Type B pancreatic cell (in vitro differentiated cells): ENCODE results near the gene ANO9. TPM values are rescaled to one million over a fixed set of nuclear protein-coding genes. Genes with fewer than 3 reads are reported as not detected.
"Not testable (repeated sequence)": the region's sequence is repeated elsewhere in the genome, so short reads cannot be mapped to it uniquely, and the experiment has no call there.

Source experiments
- DNase-seq: peaks from one replicate; pipeline ENCODE4 v3.0.0; 2021; ENCODE audit warnings: mixed read lengths; ENCODE audit not compliant: unreplicated experiment; ENCODE audit errors: extremely low spot score
- H3K27ac Mint-ChIP-seq: 2 replicates; pipeline ENCODE4 v1.8.0; 2021; ENCODE audit warnings: mild to moderate bottlenecking, mixed read lengths
- H3K27me3 Mint-ChIP-seq: 2 replicates; pipeline ENCODE4 v1.8.0; 2021; ENCODE audit warnings: mixed read lengths
- H3K36me3 Mint-ChIP-seq: 2 replicates; pipeline ENCODE4 v1.8.0; 2021; ENCODE audit warnings: mixed read lengths
- H3K4me1 Mint-ChIP-seq: one replicate; pipeline ENCODE4 v1.8.0; 2021; ENCODE audit warnings: mixed read lengths; ENCODE audit not compliant: unreplicated experiment
- H3K4me3 Mint-ChIP-seq: 2 replicates; pipeline ENCODE4 v1.8.0; 2021; ENCODE audit warnings: mild to moderate bottlenecking, mixed read lengths
- H3K9me3 Mint-ChIP-seq: 2 replicates; pipeline ENCODE4 v1.8.0; 2021; ENCODE audit warnings: mixed read lengths
- CTCF ChIP-seq: fragments of 200-600 bp; sonication (generic); conservative IDR thresholded peaks from 2 replicates; pipeline ENCODE4 v1.5.0; 2021; ENCODE audit warnings: antibody characterized with exemption, mild to moderate bottlenecking
- total RNA-seq: library from RNA; stranded (reverse); gene quantifications from 2 replicates; pipeline ENCODE4 v1.2.1, GENCODE V29; 2021; ENCODE audit warnings: low replicate concordance

ANO9 gene
- total RNA-seq, 1 donor from 2014 or later = 25.3 TPM

GRCh38 chr11:469684-470560 is 28.1 kb upstream of the ANO9 start:
- H3K36me3 Mint-ChIP-seq = peaks cover 7% of the 10 kb centered on the region
- peak; percentile 19 for TF ChIP-seq CTCF
- peaks cover 22% of the 10 kb centered on the region for H3K4me1 Mint-ChIP-seq
- DNase-seq = no peak
- H3K9me3 Mint-ChIP-seq = peaks cover 3% of the 10 kb centered on the region
- H3K27me3 Mint-ChIP-seq = no peaks in the 10 kb centered on the region
- H3K4me3 Mint-ChIP-seq = peak overlapping the region; percentile 53
- peak overlapping the region; percentile 77 for H3K27ac Mint-ChIP-seq

GRCh38 chr11:469026-469683 is 27.3 kb upstream of the ANO9 start:
- H3K27me3 Mint-ChIP-seq, H3K9me3 Mint-ChIP-seq, DNase-seq, H3K36me3 Mint-ChIP-seq: not testable (repeated sequence)
- Mint-ChIP-seq H3K4me3 (peak overlapping the region; percentile 53), H3K27ac (peak overlapping the region; percentile 77), H3K4me1 (peaks cover 22% of the 10 kb centered on the region)

GRCh38 chr11:468493-468892 is 26.7 kb upstream of the ANO9 start:
- no peak overlapping the region for H3K4me3 Mint-ChIP-seq
- DNase-seq = no peak
- peaks cover 22% of the 10 kb centered on the region for H3K4me1 Mint-ChIP-seq
- H3K9me3 Mint-ChIP-seq = peaks cover 3% of the 10 kb centered on the region
- H3K36me3 Mint-ChIP-seq = peaks cover 7% of the 10 kb centered on the region
- peak overlapping the region; percentile 10 for H3K27ac Mint-ChIP-seq
- no peak for TF ChIP-seq CTCF
- H3K27me3 Mint-ChIP-seq = no peaks in the 10 kb centered on the region

GRCh38 chr11:468036-468435 is 26.2 kb upstream of the ANO9 start:
- Mint-ChIP-seq H3K4me1 (peaks cover 22% of the 10 kb centered on the region), H3K27ac (peak overlapping the region; percentile 10), H3K9me3 (peaks cover 3% of the 10 kb centered on the region), H3K4me3 (no peak overlapping the region), H3K36me3 (peaks cover 7% of the 10 kb centered on the region), H3K27me3 (no peaks in the 10 kb centered on the region)
- DNase-seq = no peak
- TF ChIP-seq CTCF = no peak

GRCh38 chr11:465896-466530 is 24.2 kb upstream of the ANO9 start:
- no peaks in the 10 kb centered on the region for H3K27me3 Mint-ChIP-seq
- peaks cover 7% of the 10 kb centered on the region for H3K36me3 Mint-ChIP-seq
- peak overlapping the region; percentile 97 for H3K27ac Mint-ChIP-seq
- peak overlapping the region; percentile 72 for H3K4me3 Mint-ChIP-seq
- DNase-seq = no peak
- TF ChIP-seq CTCF = no peak
- H3K4me1 Mint-ChIP-seq = peaks cover 22% of the 10 kb centered on the region
- peaks cover 3% of the 10 kb centered on the region for H3K9me3 Mint-ChIP-seq
